Measurements from ENCODE around the gene CDC42BPA. TPM values are rescaled to one million over a fixed set of nuclear protein-coding genes. Genes with fewer than 3 reads are reported as not detected.

The CDC42BPA gene
- total and polyA plus RNA-seq, 9 of the 15 experiments (the other 6 are each of a cell fraction or from before 2014, with no cell fraction given) = 8.0 to 77.5 (median 52.1) TPM

DNA sequence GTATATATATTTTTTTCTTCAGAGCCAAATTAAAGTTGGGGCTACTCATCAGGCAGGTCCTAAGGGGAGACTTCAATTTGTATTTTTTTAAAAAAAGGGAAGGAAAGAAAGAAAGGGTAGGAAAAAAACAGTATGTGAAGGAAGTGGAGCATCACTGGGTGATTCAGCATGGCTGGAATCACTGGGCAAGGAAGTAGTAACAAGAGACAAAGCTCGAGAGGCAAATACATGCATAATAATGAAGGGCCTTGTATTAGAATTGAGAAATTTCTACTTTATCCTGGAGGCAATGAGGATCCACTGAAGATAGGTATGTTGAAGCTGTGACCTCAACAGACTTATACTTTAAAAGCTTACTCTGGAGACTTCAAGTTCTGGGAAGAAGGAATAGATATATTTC lies 193.8 kb downstream of the CDC42BPA start:
- Histone ChIP-seq H3K4me1 (replicated peaks in 1 of 2; ENCODE audit: control insufficient read depth in 2 of 2, insufficient read depth in 2 of 2, low read length in 2 of 2) (no peaks in the 10 kb centered on the region), H3K4me2 (ENCODE audit: insufficient read depth, low read length) (no peak overlapping the region), H3K79me2 (ENCODE audit: control insufficient read depth, insufficient read depth, low read length) (no peaks in the 10 kb centered on the region), H2AFZ (ENCODE audit: low read depth, low read length) (no peak overlapping the region), H3K27me3 (ENCODE audit: control insufficient read depth in 2 of 2, insufficient read depth in 2 of 2, low read length in 2 of 2) (no peaks in the 10 kb centered on the region), H3K9me1 (ENCODE audit: control insufficient read depth, insufficient read depth, low read length) (no peaks in the 10 kb centered on the region), H3K9ac (ENCODE audit: insufficient read depth in 1 of 2, low read depth in 2 of 2, low read length in 2 of 2) (no peak overlapping the region), H3K9me3 (replicated peaks; ENCODE audit: control insufficient read depth, insufficient read depth, low read depth, low read length) (no peaks in the 10 kb centered on the region), H4K20me1 (replicated peaks; ENCODE audit: control insufficient read depth, insufficient read depth, low read length) (no peaks in the 10 kb centered on the region), H3K27ac (ENCODE audit: extremely low read depth, low read depth, low read length) (no peak overlapping the region), H3K36me3 (ENCODE audit: control insufficient read depth, insufficient read depth, low read length) (peaks cover 35% of the 10 kb centered on the region; the same call in 2 of the 3 replicates), H3K4me3 (no peak overlapping the region)
- 86% methylated on average over 1 of the region's 1 CpG for WGBS (ENCODE audit: insufficient coverage, low coverage, missing lambda C conversion rate)
- ChIA-PET CTCF (ENCODE audit: low intra/inter-chr PET ratio) (no interaction called here), POLR2A (interaction anchor here (0.6 to 1.4 kb wide), 3 partner anchors 11 to 384 kb away, joined by 3 read pairs; no protein-coding TSS in a partner anchor)
- FAIRE-seq = no peak
- in situ Hi-C loops (cut with MboI) (no loop called here), intact Hi-C loops (cut with micrococcal nuclease) (no loop called here)
- TF ChIP-seq ZC3H11A (IDR thresholded peaks at IDR 0.05; ENCODE audit: low read depth, low read length) (no peak), PML (IDR thresholded peaks at IDR 0.05; ENCODE audit: low read length) (no peak), ZBTB8A (IDR thresholded peaks at IDR 0.05; ENCODE audit: partially characterized antibody) (no peak), SRSF3 (IDR thresholded peaks at IDR 0.05; ENCODE audit: insufficient read depth, low read length) (no peak), NR1H2 (CRISPR knock-in tag; IDR thresholded peaks at IDR 0.05) (no peak), ATF7 (IDR thresholded peaks at IDR 0.05) (no peak)
- no peak for ATAC-seq
- no peak for DNase-seq (ENCODE audit: extremely low read depth in 1 of 4, low spot score in 3 of 4)
- no TSS peak for BruUV-seq (replicated peaks)

DNA sequence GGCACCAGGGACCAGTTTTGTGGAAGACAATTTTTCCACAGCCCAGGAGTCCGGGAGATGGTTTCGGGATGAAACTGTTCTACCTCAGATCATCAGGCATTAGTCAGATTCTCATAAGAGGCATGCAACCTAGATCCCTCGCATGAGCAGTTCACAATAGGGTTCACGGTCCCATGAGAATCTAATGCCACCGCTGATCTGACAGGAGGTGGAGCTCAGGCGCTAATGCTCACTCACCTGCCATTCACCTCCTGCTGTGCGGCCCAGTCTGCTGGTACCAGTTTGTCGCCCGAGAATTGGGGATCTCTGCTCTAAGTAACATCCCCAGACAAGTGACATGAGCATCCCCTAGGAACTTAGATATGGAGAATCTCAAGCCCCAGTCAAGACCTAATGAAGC lies 197.5 kb downstream of the CDC42BPA start:
- POLR2A ChIA-PET = no interaction called here
- TF ChIP-seq TOE1 (IDR thresholded peaks at IDR 0.05; ENCODE audit: borderline replicate concordance) (no peak), TOE1 (CRISPR knock-in tag; IDR thresholded peaks at IDR 0.05; ENCODE audit: borderline replicate concordance, low read depth) (no peak), ZFP1 (CRISPR knock-in tag; IDR thresholded peaks at IDR 0.05) (no peak), KLF1 (tag; IDR thresholded peaks at IDR 0.05) (no peak), SMAD3 (CRISPR knock-in tag; conservative IDR thresholded peaks at IDR 0.05) (no peak), NCOA4 (IDR thresholded peaks at IDR 0.05; ENCODE audit: partially characterized antibody) (no peak), GTF2E2 (tag; IDR thresholded peaks at IDR 0.05) (no peak)
- H3K36me3 ChIP-seq (ENCODE audit: control insufficient read depth, insufficient read depth, low read length) = peaks cover 24% of the 10 kb centered on the region; the same call in 1 of the 3 replicates
- H3K9me3 ChIP-seq (replicated peaks; ENCODE audit: control insufficient read depth, insufficient read depth, low read depth, low read length) = no peaks in the 10 kb centered on the region
- no peaks in the 10 kb centered on the region for H4K20me1 ChIP-seq (replicated peaks; ENCODE audit: control insufficient read depth, insufficient read depth, low read length)
- ATAC-seq (no peak), FAIRE-seq (no peak), DNase-seq (ENCODE audit: extremely low read depth in 1 of 4, low spot score in 3 of 4) (no peak)
- H3K9me1 ChIP-seq (ENCODE audit: control insufficient read depth, insufficient read depth, low read length) = no peaks in the 10 kb centered on the region
- H3K4me2 ChIP-seq (ENCODE audit: insufficient read depth, low read length) = no peak overlapping the region
- intact Hi-C loops (cut with micrococcal nuclease) = no loop called here
- 78% methylated on average over 9 of the region's 9 CpGs for WGBS (ENCODE audit: insufficient coverage, low coverage, missing lambda C conversion rate)
- no peak overlapping the region for H3K27ac ChIP-seq (ENCODE audit: extremely low read depth, low read depth, low read length)
- H3K4me1 ChIP-seq (replicated peaks in 1 of 2; ENCODE audit: control insufficient read depth in 2 of 2, insufficient read depth in 2 of 2, low read length in 2 of 2) = no peaks in the 10 kb centered on the region
- H3K9ac ChIP-seq (ENCODE audit: insufficient read depth in 1 of 2, low read depth in 2 of 2, low read length in 2 of 2) = no peak overlapping the region
- no peak overlapping the region for H2AFZ ChIP-seq (ENCODE audit: low read depth, low read length)
- H3K4me3 ChIP-seq = no peak overlapping the region
- no peaks in the 10 kb centered on the region for H3K79me2 ChIP-seq (ENCODE audit: control insufficient read depth, insufficient read depth, low read length)
- no TSS peak for BruUV-seq (replicated peaks)
- CTCF ChIA-PET (ENCODE audit: low intra/inter-chr PET ratio) = no interaction called here
- in situ Hi-C loops (cut with MboI) = no loop called here
- H3K27me3 ChIP-seq (ENCODE audit: control insufficient read depth in 2 of 2, insufficient read depth in 2 of 2, low read length in 2 of 2) = no peaks in the 10 kb centered on the region
